Ishikawa (cell line): ENCODE data around the gene DCAF4.

Source experiments
- CEBPB ChIP-seq: IDR thresholded peaks from 2 replicates; pipeline ENCODE4 v1.6.1; 2012
- CREB1 ChIP-seq: IDR thresholded peaks from 2 replicates; pipeline ENCODE4 v1.6.1; 2012; ENCODE audit warnings: low read depth
- EGR1 ChIP-seq: IDR thresholded peaks from 2 replicates; pipeline ENCODE4 v1.6.1; 2012
- EP300 ChIP-seq: IDR thresholded peaks from 2 replicates; pipeline ENCODE4 v1.6.1; 2012; ENCODE audit warnings: borderline replicate concordance
- MAX ChIP-seq: IDR thresholded peaks from 2 replicates; pipeline ENCODE4 v1.6.1; 2012
- NFIC ChIP-seq: IDR thresholded peaks from 2 replicates; pipeline ENCODE4 v1.6.1; 2012
- RAD21 ChIP-seq: IDR thresholded peaks from 2 replicates; pipeline ENCODE4 v1.6.1; 2012; ENCODE audit warnings: low read depth
- REST ChIP-seq: IDR thresholded peaks from 2 replicates; pipeline ENCODE4 v1.6.1; 2012; ENCODE audit warnings: low read depth, mild to moderate bottlenecking
- TAF1 ChIP-seq: IDR thresholded peaks from 2 replicates; pipeline ENCODE4 v1.6.1; 2012; ENCODE audit warnings: low read depth, mild to moderate bottlenecking
- TCF12 ChIP-seq: IDR thresholded peaks from 2 replicates; pipeline ENCODE4 v1.6.1; 2012; ENCODE audit warnings: low read depth
- TEAD4 ChIP-seq: IDR thresholded peaks from 2 replicates; pipeline ENCODE4 v1.6.1; 2012
- USF1 ChIP-seq: IDR thresholded peaks from 2 replicates; pipeline ENCODE4 v1.6.1; 2012
- YY1 ChIP-seq: IDR thresholded peaks from 2 replicates; pipeline ENCODE4 v1.6.1; 2012; ENCODE audit warnings: low read depth

GRCh38 chr14:72926292-72927028 is at the start of gene DCAF4:
- TF ChIP-seq NFIC (no peak; the same call in 1 of the 2 replicates), TAF1 (no peak; the same call in 1 of the 2 replicates), EP300 (no peak), TCF12 (0 out of 2 replicates have a peak, but pooled peaks have one; percentile 8), TEAD4 (no peak), YY1 (no peak), USF1 (peak; percentile 64), CREB1 (peak; percentile 56; the same call in 1 of the 2 replicates), REST (no peak), CEBPB (no peak), MAX (peak; percentile 72), RAD21 (no peak; the same call in 1 of the 2 replicates), EGR1 (no peak)
